Epithelial cell of proximal tubule (primary cell): ENCODE data around the gene PPP1R10. TPM values are rescaled to one million over a fixed set of nuclear protein-coding genes. Genes with fewer than 3 reads are reported as not detected.

Experiments
- DNase-seq: peaks from one replicate; pipeline ENCODE4 v3.0.0-alpha.2; 2011; ENCODE audit warnings: low read depth
- H3K4me3 ChIP-seq: 2 replicates; pipeline ENCODE4 v1.5.1; 2011; ENCODE audit warnings: low read depth, mild to moderate bottlenecking, low read length
- total RNA-seq: library from RNA; depleted of rRNA; stranded (reverse); fragments of >200 nt; gene quantifications from 2 replicates; pipeline ENCODE4 v1.2.3, GENCODE V29; 2015
- TF ChIP-seq, protein P1 (sequence below): conservative IDR thresholded peaks from 2 replicates; pipeline ENCODE4 v1.5.1; 2012; ENCODE audit warnings: low read depth, mild to moderate bottlenecking, low read length

PPP1R10 gene
- total RNA-seq, 1 donor from 2014 or later, result 19.6 TPM

DNA sequence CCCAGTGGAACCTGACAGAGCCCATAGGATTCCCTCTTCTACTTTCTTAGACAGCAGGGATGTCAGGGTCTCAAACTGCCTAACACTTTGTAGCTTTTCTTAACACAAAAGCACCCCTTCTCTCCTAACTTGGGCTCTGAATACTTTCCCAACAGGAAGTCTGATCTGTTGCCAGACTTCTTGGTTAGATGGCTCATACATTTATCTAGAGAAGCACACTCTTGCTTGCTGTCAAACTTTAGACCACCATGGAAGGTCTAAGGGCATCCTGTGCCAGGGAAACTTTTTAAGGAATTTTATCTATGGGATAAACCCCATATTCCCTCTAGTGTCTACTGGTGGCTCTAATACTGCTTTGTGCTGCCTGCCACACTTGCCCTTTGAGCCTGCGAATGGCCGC lies 26.6 kb upstream of the PPP1R10 start:
- TF ChIP-seq, protein P1, sequence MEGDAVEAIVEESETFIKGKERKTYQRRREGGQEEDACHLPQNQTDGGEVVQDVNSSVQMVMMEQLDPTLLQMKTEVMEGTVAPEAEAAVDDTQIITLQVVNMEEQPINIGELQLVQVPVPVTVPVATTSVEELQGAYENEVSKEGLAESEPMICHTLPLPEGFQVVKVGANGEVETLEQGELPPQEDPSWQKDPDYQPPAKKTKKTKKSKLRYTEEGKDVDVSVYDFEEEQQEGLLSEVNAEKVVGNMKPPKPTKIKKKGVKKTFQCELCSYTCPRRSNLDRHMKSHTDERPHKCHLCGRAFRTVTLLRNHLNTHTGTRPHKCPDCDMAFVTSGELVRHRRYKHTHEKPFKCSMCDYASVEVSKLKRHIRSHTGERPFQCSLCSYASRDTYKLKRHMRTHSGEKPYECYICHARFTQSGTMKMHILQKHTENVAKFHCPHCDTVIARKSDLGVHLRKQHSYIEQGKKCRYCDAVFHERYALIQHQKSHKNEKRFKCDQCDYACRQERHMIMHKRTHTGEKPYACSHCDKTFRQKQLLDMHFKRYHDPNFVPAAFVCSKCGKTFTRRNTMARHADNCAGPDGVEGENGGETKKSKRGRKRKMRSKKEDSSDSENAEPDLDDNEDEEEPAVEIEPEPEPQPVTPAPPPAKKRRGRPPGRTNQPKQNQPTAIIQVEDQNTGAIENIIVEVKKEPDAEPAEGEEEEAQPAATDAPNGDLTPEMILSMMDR, result no peak
- no peak overlapping the region for H3K4me3 ChIP-seq
- DNase-seq, result no peak

DNA sequence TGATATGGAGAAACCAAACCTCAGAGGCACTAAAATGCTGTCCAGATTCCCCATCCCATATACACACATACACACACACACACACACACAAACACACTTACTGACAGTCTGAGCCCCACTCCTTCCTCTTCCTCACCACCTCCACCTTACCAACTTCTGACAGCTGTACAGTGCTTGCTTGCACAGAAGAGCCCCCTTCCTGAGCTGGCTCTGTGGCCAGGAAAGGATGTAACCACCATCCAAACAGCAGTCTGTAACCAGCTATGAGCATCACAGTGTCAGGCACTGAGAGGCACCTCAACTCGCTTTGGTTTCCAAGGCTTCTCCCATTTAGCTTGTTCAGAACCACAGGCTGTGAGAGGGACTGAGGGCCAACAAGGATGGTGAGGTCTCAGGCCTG lies 24.0 kb upstream of the PPP1R10 start:
- DNase-seq, result no peak
- TF ChIP-seq, protein P1, result no peak
- H3K4me3 ChIP-seq, result no peak overlapping the region

DNA sequence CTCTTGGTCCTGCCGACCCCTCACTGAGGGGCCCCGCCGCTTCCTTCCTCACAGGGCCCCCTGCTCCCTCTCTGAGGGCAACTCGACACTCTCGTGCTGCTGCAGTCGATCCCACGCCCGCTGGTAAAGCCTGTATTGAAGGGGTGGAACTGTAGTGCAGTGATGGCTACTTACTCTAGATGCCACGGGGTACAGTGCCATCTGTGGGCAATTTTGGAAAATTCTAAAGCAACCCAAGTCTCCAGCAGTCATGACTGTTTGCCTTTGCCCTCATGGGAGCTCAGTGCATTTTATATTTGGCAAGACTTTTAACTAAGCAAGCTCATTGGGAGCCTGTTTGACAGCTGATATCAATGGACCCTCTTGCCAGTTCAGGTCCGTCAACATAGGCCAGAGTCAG lies 23.4 kb upstream of the PPP1R10 start:
- no peak for DNase-seq
- TF ChIP-seq, protein P1, result no peak
- no peak overlapping the region for H3K4me3 ChIP-seq

DNA sequence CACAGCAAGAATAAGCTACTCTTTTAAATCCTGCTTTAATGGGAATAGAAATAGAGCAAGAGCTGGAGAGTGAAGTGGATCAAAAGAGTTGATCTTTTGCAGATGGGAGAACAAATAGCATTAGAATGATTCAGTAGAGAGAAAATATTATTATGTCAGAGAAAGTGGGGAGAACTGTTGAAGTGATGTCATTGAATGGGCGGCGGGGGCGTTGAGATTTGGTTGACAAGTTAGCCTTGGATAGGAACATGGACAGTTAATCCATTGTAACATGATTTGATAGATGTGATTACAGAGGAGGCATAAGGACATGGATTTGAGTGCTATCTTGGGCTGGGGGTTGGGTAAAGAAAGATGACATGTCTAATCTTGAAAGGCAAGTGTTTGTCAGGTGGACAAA lies 18.8 kb upstream of the PPP1R10 start:
- H3K4me3 ChIP-seq, result no peak overlapping the region
- TF ChIP-seq, protein P1, result no peak
- no peak for DNase-seq

DNA sequence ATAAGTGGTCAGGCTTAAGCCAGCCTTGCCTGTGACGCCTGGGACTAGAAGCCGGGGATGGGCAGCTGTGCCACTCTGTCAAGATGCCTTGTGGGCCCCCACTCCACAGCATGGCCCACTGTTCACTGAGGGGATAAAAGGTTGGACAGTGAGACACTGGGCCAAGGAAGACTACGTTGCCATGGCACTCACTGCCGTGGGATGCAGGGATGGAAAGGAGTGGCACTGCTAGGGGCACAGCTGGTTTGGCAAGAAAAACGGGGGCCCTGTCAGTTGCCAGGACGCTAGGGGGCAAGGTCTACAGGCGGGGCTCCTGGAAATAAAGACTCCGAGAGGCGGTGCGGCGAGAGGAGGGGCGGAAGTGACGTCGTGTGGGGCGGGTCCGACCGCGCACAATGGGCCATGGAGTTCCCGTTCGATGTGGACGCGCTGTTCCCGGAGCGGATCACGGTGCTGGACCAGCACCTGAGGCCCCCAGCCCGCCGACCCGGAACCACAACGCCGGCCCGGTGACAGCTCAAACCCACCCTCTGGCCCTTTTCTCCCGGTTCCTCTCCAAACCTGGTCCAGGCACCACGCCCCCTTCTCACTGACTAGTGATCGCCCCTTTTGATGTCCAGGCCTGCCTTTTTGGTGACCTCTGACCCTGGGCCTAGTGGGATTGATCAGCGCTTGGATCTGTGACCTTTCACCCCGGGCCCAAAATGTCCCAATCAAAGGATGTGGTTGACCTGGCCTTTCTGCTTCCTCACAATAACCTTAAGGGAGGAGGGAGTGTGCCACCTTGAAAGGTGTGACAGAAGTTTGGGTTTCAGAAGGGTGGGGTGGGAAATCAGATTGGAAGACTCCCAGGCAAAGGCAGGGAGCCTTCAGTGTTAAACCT lies 9.7 kb upstream of the PPP1R10 start, which contains the start of gene ATAT1:
TSS of gene ATAT1 (plus strand) at position 391 of the 883 bp plus-strand sequence.
- peak within 1 kb of the TSS; percentile 89 for H3K4me3 ChIP-seq
- TF ChIP-seq, protein P1, result peak; percentile 50
- no peak for DNase-seq

- H3K4me3 ChIP-seq, result no peak overlapping the region
- no peak for DNase-seq
- TF ChIP-seq, protein P1, result no peak
Measured at GRCh38 chr6:30625511-30625910, 8.5 kb upstream of the PPP1R10 start.

DNA sequence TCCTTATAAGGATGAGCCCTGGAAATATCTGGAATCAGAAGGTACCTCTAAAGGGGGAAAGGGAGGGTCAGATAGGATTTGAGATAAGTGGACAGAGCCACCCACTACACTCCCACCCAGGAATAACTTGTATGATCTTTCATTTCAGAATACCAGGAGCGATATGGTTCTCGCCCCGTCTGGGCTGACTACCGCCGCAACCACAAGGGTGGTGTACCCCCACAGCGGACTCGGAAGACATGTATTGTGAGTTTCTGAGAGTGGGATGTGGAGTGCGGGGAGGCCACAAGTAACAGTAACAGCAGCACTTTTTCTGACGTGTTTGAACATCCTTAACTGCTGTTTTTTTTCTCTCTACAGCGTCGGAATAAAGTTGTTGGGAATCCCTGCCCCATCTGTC lies 2.5 kb upstream of the PPP1R10 start:
- TF ChIP-seq, protein P1, result no peak
- DNase-seq, result no peak
- no peak overlapping the region for H3K4me3 ChIP-seq
